Transverse colon (tissue), 3 donors: Measurements from ENCODE around the gene ACBD3.

Experiments
- CTCF ChIP-seq, 5 experiments: fragments of 200-600 bp in 3 of 5; fragments of 450-650 bp in 2 of 5; sonication (generic) in 3 of 5; IDR thresholded peaks; 1 replicate in 2 of 5; 2 replicates in 3 of 5; pipeline ENCODE4 v1.5.1; 2016 to 2017; ENCODE audit warnings: antibody characterized with exemption in 5 of 5, inconsistent platforms in 3 of 5, mild to moderate bottlenecking in 2 of 5, moderate library complexity in 1 of 5
- POLR2A ChIP-seq: fragments of 450-650 bp; IDR thresholded peaks from one replicate; pipeline ENCODE4 v1.6.1; 2016; ENCODE audit warnings: antibody characterized with exemption, mild to moderate bottlenecking, moderate library complexity

- TF ChIP-seq POLR2A: no peak
- no peak for TF ChIP-seq CTCF (IDR thresholded peaks at IDR 0.05)
Measured at GRCh38 chr1:226220473-226221189, 34.1 kb upstream of the ACBD3 start.
